Measurements from ENCODE around the gene CACNA2D1.

CACNA2D1 gene

DNA sequence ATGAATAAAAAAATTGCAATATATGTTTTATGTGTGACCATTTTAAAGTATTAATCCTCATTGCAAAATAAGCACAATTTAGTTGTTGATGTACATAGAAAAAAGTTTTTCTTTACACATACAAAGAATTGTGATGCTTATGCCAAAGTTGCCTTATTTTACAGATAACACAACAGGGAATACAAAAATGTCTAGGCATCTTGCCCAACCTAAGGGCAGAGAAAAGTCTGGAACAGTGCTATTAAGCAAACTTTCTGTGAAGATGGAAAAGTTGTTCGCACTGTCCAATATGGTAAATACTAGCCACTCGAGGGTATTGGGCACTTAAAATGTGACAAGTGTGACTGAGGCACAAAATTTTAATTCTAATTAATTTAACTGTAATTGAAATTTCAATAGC, 483.6 kb downstream of the CACNA2D1 start:
- Mint-ChIP-seq H3K36me3 (no peaks in the 10 kb centered on the region), H3K9me3 (peaks cover 3% of the 10 kb centered on the region), H3K4me3 (no peak overlapping the region), H3K27me3 (no peaks in the 10 kb centered on the region), H3K27ac (no peak overlapping the region), H3K4me1 (no peaks in the 10 kb centered on the region)
- no peak for ATAC-seq (ENCODE audit: low read depth)
- DNase-seq (ENCODE audit: low spot score in 2 of 2), result no peak

DNA sequence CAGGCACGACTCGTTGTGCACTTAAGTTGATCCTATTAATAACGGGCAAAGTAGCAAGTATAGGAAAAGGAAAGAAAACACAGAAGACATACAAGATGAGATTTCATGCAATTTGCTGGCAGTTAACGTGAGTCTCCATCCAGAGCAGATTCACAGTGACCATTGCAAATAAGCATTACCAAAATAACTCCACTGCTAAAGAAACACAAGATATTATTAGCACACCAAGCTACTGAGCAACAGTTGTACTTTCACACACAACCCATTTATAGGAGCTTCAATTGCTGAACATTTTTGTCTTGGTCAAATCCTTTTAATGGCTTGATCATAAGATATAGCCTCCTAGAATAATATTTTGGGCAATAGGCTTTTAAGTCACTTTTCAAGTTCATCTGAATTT, 486.1 kb downstream of the CACNA2D1 start:
- no peaks in the 10 kb centered on the region for H3K4me1 Mint-ChIP-seq
- ATAC-seq (ENCODE audit: low read depth) (no peak), DNase-seq (ENCODE audit: low spot score in 2 of 2) (no peak)
- H3K27me3 Mint-ChIP-seq, result no peaks in the 10 kb centered on the region
- peaks cover 2% of the 10 kb centered on the region for H3K9me3 Mint-ChIP-seq
- no peak overlapping the region for H3K4me3 Mint-ChIP-seq
- H3K27ac Mint-ChIP-seq, result no peak overlapping the region
- H3K36me3 Mint-ChIP-seq, result no peaks in the 10 kb centered on the region

DNA sequence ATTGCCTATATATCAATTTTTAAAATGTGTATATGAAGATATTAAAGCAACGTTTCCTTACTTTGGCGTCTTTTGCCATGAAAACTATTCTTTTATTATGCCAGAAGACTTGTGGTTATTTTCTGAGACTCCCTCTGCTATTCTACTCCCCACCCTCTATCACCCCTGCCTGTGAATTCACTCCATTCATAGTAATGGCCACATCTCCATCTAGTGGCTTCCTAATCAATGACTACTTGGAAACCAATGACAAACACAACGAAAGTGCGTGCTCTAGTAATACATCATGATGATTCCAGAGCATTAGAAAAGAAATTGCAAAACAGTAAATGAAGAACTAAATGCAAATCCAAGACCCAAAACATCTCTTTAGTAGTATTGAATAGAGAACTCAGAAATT, 487.1 kb downstream of the CACNA2D1 start:
- Mint-ChIP-seq H3K27me3 (no peaks in the 10 kb centered on the region), H3K9me3 (peaks cover 2% of the 10 kb centered on the region), H3K36me3 (no peaks in the 10 kb centered on the region), H3K4me1 (no peaks in the 10 kb centered on the region), H3K27ac (no peak overlapping the region), H3K4me3 (no peak overlapping the region)
- ATAC-seq (ENCODE audit: low read depth) (no peak), DNase-seq (ENCODE audit: low spot score in 2 of 2) (no peak)

DNA sequence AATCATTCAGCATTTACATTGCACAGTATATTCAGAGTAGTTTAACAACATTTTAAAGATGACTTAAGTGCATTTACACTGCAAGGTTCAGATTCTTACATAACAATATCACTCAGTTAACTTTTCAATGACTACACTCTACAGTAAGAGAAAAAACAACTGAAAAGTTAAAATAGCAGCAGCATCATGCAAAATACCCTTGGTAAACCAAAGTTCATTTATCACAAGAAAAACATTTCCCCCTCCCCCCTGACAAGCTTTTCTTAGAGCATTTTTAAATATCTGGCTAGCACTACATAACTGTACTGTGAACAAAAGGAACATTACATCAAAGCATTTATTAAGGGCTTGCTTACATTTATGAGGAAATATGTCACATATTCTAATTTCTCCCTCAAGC, 494.3 kb downstream of the CACNA2D1 start:
- DNase-seq (ENCODE audit: low spot score in 2 of 2) (no peak), ATAC-seq (ENCODE audit: low read depth) (no peak)
- no peaks in the 10 kb centered on the region for H3K27me3 Mint-ChIP-seq
- H3K9me3 Mint-ChIP-seq, result peaks cover 3% of the 10 kb centered on the region
- no peak overlapping the region for H3K4me3 Mint-ChIP-seq
- no peaks in the 10 kb centered on the region for H3K36me3 Mint-ChIP-seq
- H3K4me1 Mint-ChIP-seq, result no peaks in the 10 kb centered on the region
- H3K27ac Mint-ChIP-seq, result no peak overlapping the region

DNA sequence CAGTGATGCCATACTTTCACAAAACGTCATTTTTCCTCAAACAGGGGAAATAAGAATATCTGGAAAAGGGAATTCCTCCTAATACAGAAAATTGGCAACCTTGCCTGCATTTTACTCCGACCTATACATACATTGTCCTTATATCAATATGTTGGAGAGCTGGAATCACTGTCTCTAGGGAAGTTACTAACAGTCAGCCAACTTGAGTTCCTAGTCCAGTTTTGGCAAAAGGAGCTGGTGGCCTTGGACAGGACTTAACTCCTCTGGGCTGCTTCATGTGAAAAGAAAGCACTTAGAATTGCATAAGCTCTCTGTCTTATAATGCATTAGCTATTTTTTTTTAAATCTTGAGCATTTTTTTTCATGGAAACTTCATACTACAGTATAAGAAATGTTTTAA, 499.5 kb downstream of the CACNA2D1 start:
- ATAC-seq (ENCODE audit: low read depth) (no peak), DNase-seq (ENCODE audit: low spot score in 2 of 2) (no peak)
- no peaks in the 10 kb centered on the region for H3K36me3 Mint-ChIP-seq

DNA sequence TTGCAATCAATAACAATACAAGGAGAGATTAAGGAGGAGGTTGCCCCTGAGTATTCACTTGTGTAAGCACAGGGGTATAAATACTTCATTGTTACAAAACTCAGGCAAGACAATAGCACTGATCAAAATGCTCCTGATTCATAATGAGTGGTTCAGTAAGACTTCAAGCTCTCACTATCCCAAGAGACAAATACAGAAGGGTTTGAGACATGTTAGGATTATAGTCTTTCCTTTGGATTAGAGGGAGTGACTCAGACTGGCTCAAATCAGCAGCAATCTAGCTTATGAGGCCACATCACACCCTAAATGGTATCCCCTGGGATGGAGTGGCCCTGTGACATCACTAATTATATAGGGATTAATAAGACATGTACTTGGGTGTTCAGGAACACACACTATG, 506.5 kb downstream of the CACNA2D1 start:
- Mint-ChIP-seq H3K36me3 (no peaks in the 10 kb centered on the region), H3K27me3 (no peaks in the 10 kb centered on the region), H3K27ac (no peak overlapping the region), H3K4me1 (no peaks in the 10 kb centered on the region), H3K9me3 (peaks cover 4% of the 10 kb centered on the region), H3K4me3 (no peak overlapping the region)
- ATAC-seq (ENCODE audit: low read depth) (no peak), DNase-seq (ENCODE audit: low spot score in 2 of 2) (no peak)

More for the DNA sequence above, 499.5 kb downstream of the CACNA2D1 start:
- H3K27ac Mint-ChIP-seq, result no peak overlapping the region
- H3K4me3 Mint-ChIP-seq, result no peak overlapping the region
- H3K4me1 Mint-ChIP-seq, result no peaks in the 10 kb centered on the region
- H3K9me3 Mint-ChIP-seq, result peaks cover 3% of the 10 kb centered on the region
- H3K27me3 Mint-ChIP-seq, result no peaks in the 10 kb centered on the region

DNA sequence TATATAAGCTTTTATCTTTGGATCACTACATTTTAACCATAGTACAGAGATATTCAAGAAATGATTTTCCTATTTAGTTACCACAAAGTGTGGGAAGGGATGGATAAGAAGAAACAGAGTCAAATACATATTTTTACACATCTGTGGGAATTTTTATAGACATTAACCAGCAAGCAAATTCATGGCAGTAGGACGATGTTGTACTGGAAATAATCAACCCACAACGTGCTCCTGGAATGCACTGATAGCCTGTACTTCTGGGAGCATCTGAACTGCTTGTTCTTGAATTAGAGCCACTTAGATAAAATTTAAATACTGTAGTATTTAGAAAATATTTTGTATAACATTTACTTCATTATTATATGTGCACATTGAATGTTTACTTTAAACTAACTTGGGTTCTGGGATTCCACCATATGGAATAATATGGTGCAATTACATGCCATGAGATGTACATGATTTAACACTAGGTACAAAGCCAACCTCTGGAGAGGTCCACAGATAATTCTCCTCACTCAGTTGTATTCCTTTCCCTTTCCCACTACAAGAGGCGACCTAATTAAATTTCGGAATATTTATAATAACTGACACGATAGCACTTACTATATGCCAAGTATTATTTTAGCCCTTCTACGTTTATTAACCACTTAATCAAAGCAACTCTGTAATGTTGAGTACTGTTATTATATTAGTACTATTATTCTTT, 508.8 kb downstream of the CACNA2D1 start:
- DNase-seq (ENCODE audit: low spot score in 2 of 2) (no peak), ATAC-seq (ENCODE audit: low read depth) (no peak)
- H3K4me3 Mint-ChIP-seq, result no peak overlapping the region
- peaks cover 8% of the 10 kb centered on the region for H3K9me3 Mint-ChIP-seq
- no peaks in the 10 kb centered on the region for H3K4me1 Mint-ChIP-seq
- no peaks in the 10 kb centered on the region for H3K36me3 Mint-ChIP-seq
- H3K27me3 Mint-ChIP-seq, result no peaks in the 10 kb centered on the region
- H3K27ac Mint-ChIP-seq, result no peak overlapping the region

DNA sequence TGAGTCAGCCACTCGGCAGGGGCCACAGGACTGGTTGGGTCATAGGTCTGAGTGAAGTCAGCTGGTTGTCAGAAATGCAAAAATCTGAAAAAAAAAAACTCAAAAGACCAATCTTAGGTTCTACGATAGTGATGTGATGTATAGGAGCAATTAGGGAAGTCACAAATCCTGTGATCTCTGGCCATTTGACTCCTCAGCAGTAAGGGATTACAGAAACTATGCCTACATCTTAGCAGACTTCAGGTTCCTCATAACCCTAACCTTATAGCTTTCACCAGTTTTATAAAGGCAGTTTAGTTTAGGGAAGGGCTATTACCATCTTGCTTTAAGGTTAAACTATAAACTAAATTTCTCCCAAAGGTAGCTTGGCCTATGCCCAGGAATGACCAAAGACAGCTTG, 510.6 kb downstream of the CACNA2D1 start:
- no peak for ATAC-seq (ENCODE audit: low read depth)
- Mint-ChIP-seq H3K9me3 (peaks cover 9% of the 10 kb centered on the region), H3K4me3 (no peak overlapping the region), H3K36me3 (no peaks in the 10 kb centered on the region), H3K27me3 (no peaks in the 10 kb centered on the region), H3K27ac (no peak overlapping the region), H3K4me1 (no peaks in the 10 kb centered on the region)
- no peak for DNase-seq (ENCODE audit: low spot score in 2 of 2)

DNA sequence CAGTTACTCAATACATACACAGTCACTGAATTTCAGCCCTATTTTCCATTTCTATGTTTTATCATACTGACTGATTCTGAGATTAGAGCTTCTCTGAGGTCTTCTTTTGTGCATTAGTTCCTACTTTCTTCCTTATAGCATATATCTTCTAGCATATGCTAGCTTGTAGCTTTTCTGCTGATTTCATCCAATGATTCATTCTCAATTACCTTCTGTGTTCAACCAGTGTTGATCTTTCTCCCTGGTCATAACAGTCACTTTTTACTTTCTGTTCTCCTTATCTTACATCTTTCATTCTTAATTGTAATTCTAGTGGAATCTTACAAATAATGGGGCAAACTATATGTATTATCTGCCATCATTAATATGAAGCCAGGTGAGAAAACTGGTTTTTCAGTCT, 514.2 kb downstream of the CACNA2D1 start:
- H3K9me3 Mint-ChIP-seq, result peaks cover 7% of the 10 kb centered on the region
- no peak overlapping the region for H3K27ac Mint-ChIP-seq
- ATAC-seq (ENCODE audit: low read depth) (no peak), DNase-seq (ENCODE audit: low spot score in 2 of 2) (no peak)
- H3K4me1 Mint-ChIP-seq, result no peaks in the 10 kb centered on the region
- H3K27me3 Mint-ChIP-seq, result no peaks in the 10 kb centered on the region
- no peak overlapping the region for H3K4me3 Mint-ChIP-seq
- H3K36me3 Mint-ChIP-seq, result no peaks in the 10 kb centered on the region

DNA sequence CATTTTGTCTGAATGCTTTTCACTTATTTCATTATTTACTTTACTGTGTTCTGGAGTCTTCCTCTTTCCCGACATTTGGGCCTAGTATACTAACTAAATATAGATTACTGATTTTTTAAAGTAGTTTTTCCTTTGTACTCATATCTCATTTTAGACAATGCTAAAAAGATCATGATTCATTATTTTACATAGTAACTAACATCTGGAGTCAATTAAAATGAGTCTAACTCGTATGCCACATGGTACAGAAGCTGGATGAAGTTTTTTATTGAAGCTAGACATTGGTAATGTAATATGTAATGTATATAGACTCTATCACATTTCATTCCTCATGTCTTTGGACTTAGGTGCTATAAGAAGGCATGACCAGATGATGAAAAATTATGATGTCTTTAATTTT, 517.4 kb downstream of the CACNA2D1 start:
- H3K36me3 Mint-ChIP-seq, result no peaks in the 10 kb centered on the region
- DNase-seq (ENCODE audit: low spot score in 2 of 2) (no peak), ATAC-seq (ENCODE audit: low read depth) (no peak)
- H3K4me1 Mint-ChIP-seq, result no peaks in the 10 kb centered on the region
- H3K27me3 Mint-ChIP-seq, result no peaks in the 10 kb centered on the region
- H3K4me3 Mint-ChIP-seq, result no peak overlapping the region
- no peak overlapping the region for H3K27ac Mint-ChIP-seq
- peaks cover 10% of the 10 kb centered on the region for H3K9me3 Mint-ChIP-seq

DNA sequence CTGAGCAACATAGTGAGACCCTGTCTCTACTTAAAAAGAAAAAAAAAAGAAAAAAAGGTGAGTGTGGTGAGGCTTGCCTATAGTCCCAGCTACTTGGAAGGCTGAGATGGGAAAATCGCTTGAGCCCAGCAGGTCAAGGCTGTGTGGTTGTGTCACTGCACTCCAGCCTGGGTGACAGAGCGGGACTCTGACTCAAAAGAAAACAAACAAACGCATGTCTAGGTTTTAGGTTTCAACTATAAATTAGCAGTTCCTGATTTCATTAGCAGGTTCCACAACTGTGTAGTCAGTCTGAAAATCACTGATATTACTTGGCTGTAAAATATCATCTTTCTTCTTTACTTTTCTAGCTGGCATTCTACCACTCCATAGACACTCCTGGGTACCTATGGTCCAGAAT, 518.0 kb downstream of the CACNA2D1 start:
- peaks cover 6% of the 10 kb centered on the region for H3K9me3 Mint-ChIP-seq
- H3K36me3 Mint-ChIP-seq, result no peaks in the 10 kb centered on the region
- no peak overlapping the region for H3K27ac Mint-ChIP-seq
- H3K4me1 Mint-ChIP-seq, result no peaks in the 10 kb centered on the region
- no peak overlapping the region for H3K4me3 Mint-ChIP-seq
- H3K27me3 Mint-ChIP-seq, result no peaks in the 10 kb centered on the region
- no peak for DNase-seq (ENCODE audit: low spot score in 2 of 2)
- ATAC-seq (ENCODE audit: low read depth), result no peak

DNA sequence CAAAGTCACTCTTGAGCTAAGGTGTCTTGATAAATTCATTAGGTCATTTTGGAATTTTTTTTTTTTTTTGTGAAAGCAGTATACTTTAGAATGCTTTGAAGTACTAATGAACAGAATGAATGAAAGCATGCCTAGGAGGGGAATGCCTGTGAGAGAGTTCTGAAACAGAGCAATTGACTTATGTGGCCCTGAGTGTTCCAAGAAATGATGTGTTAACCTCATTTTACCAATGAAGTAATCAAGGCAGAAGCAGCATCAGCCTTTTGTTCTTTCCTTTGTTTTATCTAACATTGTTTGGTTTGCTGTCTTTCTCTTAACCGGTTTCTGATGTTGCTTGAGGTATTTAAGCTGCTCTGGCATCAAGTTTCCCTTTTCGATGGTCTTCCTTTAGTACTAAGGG, 519.1 kb downstream of the CACNA2D1 start:
- Mint-ChIP-seq H3K4me3 (no peak overlapping the region), H3K27ac (no peak overlapping the region), H3K36me3 (no peaks in the 10 kb centered on the region)

DNA sequence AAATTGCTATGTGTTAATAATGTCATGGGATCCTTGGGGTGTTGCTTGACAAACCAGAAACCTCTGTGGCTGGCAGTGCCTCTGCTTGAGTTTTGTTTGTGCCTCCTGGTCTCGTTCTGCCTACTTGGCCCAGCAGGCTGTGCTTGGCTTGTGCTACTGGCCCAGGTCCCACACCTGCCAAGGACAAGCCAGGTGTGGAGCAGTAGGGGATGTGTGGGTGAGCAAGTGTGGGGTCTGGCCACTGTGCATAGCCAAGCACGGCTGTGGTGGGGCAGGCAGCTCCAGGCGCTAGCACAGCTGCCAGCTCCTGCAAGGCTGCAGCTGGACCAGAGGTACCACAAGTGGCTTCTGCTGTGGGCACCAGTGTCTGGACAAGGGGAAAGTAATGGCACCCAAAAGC, 524.1 kb downstream of the CACNA2D1 start:
- ATAC-seq (ENCODE audit: low read depth) (no peak), DNase-seq (ENCODE audit: low spot score in 2 of 2) (no peak)
- H3K27ac Mint-ChIP-seq, result no peak overlapping the region
- no peaks in the 10 kb centered on the region for H3K36me3 Mint-ChIP-seq
- no peaks in the 10 kb centered on the region for H3K4me1 Mint-ChIP-seq
- no peak overlapping the region for H3K4me3 Mint-ChIP-seq
- H3K27me3 Mint-ChIP-seq, result no peaks in the 10 kb centered on the region
- peaks cover 9% of the 10 kb centered on the region for H3K9me3 Mint-ChIP-seq

More for the DNA sequence above, 519.1 kb downstream of the CACNA2D1 start:
- no peaks in the 10 kb centered on the region for H3K27me3 Mint-ChIP-seq
- DNase-seq (ENCODE audit: low spot score in 2 of 2), result no peak
- no peak for ATAC-seq (ENCODE audit: low read depth)
- H3K4me1 Mint-ChIP-seq, result no peaks in the 10 kb centered on the region
- peaks cover 5% of the 10 kb centered on the region for H3K9me3 Mint-ChIP-seq

DNA sequence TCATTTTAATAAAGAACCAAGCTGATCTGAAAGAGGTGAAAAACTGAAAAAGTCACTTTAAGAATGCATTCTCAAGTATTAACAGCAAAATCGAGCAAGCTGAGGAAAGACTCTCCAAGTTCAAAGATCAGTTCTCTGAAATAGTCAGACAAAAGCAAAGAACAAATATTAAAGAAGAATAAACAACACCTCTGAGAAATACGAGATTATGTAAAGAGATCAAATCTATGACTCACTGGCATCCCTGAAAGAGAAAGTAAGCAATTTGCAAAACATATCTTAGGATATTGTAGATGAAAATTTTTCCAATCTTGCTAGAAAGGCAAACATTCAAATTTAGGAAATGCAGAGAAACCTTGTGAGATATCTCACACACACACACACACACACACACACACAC, 535.4 kb downstream of the CACNA2D1 start:
- H3K4me3 Mint-ChIP-seq, result no peak overlapping the region
- DNase-seq (ENCODE audit: low spot score in 2 of 2) (no peak), ATAC-seq (ENCODE audit: low read depth) (no peak)
- H3K27ac Mint-ChIP-seq, result no peak overlapping the region
- peaks cover 4% of the 10 kb centered on the region for H3K9me3 Mint-ChIP-seq
- H3K4me1 Mint-ChIP-seq, result no peaks in the 10 kb centered on the region
- no peaks in the 10 kb centered on the region for H3K27me3 Mint-ChIP-seq
- H3K36me3 Mint-ChIP-seq, result no peaks in the 10 kb centered on the region

DNA sequence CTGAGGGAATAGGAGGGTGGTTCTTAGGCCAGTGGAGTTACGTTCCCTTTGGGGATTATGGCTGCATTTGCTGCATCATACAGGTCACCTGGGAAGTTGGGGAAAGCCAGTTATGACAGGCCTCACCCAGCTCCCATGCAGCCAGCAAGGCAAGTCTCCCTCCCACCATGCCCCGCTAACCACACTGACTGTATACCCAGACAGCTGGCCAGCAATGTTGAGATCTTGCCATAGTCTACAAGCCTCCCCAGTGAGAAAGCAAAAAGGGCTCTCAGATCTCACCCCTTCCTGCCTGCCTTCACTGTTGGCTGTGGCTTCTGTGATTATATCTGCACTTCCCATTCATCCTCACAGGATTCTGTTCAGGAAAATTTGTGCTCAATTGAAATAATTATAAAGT, 540.5 kb downstream of the CACNA2D1 start:
- no peaks in the 10 kb centered on the region for H3K27me3 Mint-ChIP-seq
- no peaks in the 10 kb centered on the region for H3K4me1 Mint-ChIP-seq
- H3K9me3 Mint-ChIP-seq, result peaks cover 13% of the 10 kb centered on the region
- no peak for ATAC-seq (ENCODE audit: low read depth)
- no peak overlapping the region for H3K27ac Mint-ChIP-seq
- H3K4me3 Mint-ChIP-seq, result no peak overlapping the region
- no peak for DNase-seq (ENCODE audit: low spot score in 2 of 2)
- no peaks in the 10 kb centered on the region for H3K36me3 Mint-ChIP-seq
